G401.6 (cell line): ENCODE measurements around the gene SRGAP1.
"Not testable (repeated sequence)": the region's sequence is repeated elsewhere in the genome, so short reads cannot be mapped to it uniquely, and the experiment has no call there.

Experiments used
- FAIRE-seq: peaks from 2 replicates; lab custom pipeline; 2012; peaks lifted over from hg19 to GRCh38; lab: Jason Lieb, UNC

The SRGAP1 gene

DNA sequence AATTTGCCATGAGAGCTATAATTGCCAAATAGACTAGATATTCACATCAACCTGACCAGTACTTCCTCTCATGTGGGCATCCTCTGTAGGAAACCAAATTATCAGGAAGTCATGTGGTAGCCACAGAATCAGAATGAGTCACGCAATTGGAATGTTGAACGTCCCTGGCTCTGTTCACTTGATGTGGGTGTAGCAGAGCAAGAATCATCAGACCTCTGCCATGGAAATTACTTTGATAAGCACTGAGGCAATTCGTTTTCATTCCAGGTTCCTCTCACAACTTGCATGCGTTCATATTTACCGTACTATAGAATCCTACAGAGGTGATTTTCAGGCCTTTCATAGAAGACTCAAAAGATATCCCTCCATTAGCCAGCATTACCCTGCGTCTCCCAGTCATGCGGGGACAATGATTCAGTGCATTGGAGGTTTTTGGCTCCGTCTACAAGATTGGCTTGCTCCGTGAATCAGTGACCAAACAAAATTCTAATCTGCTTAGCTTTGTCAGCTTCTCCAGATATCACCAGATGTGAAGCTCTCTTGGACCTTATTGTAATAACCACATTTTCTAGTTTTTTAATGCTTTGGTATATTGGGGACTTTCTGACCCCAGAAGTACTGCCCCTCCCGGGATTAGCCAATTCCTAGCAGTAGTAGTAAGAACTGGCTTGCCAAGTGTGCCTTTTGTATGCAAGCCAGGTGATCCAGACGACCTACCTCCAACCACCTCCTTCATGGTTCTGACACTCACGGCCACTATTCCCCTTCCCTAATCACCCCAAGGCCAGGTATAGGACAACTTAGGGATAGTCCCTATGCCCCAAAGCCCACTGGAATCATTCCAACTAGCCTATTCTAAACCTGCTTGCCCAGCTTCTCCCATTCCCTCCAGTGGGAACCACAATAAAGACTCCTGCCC lies 244.2 kb downstream of the SRGAP1 start:
- FAIRE-seq: no peak

DNA sequence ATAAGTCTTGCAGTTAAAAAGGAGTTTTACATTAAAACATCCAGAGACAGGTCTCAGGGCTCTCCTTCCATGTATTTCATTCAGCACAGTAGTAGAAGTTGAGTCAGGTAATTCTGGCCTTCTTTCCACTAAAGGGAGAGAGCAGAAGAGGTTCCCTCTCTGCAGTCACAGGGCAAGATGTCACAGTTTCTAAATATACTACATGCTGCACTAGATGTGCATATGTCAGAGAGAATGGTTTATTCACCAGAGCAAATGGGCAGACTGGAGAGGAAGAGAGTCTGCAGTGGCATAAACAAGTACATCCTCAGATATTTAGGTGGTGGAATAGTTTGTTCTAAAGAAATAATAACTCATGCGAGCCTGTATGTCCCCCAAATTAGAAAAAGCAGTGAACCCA lies 245.5 kb downstream of the SRGAP1 start:
- no peak for FAIRE-seq

DNA sequence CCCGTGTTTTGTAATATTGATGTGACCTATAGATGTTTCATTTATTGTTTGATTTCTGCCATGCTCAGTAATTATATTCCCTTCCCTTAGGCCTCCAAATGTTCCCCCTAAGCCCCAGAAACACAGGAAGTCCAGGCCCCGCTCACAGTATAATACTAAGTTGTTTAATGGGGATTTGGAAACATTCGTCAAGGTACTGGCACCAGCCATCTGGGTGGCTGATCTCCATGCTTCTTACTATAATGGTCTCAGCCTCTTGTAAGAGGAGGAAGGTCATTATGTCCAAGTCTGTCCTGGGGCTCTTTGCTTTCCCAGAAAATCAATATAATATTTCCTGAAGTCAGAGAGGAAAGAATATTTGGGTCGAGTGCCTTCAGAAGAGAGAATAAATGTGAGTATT lies 246.7 kb downstream of the SRGAP1 start:
- FAIRE-seq: no peak

DNA sequence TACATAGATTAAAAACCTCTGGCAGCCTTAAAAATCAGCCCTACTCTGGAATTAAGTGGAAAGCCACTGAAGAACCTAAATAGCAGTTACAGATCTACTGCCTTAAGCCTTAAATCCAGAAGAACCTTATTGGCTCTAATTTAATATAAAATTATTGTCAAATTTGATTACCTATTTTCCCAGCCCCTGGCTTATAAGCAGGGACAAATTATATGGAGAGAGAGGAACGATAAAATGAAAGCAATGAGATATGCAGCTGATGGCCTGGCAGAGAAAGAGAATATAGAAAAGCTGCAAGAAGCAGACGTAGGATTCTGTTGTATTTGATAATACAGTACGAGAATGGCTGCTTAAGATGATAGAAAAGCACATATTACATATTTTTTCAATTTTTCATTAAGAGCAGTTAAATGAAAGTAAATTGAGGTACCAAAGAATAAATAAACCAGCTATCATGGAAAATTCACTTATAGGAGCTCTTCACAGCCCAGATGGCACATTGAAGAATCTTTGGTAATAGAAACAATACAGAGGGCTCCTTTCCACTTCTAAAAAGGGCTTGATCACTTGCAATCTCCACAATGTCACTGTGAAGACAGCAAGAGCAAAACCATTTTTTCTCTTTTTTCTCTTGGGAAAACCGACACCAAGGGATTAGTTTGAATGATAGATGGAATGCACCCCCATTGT lies 248.2 kb downstream of the SRGAP1 start:
- FAIRE-seq: no peak

GRCh38 chr12:64093689-64094088 lies 249.2 kb downstream of the SRGAP1 start:
- no peak for FAIRE-seq

DNA sequence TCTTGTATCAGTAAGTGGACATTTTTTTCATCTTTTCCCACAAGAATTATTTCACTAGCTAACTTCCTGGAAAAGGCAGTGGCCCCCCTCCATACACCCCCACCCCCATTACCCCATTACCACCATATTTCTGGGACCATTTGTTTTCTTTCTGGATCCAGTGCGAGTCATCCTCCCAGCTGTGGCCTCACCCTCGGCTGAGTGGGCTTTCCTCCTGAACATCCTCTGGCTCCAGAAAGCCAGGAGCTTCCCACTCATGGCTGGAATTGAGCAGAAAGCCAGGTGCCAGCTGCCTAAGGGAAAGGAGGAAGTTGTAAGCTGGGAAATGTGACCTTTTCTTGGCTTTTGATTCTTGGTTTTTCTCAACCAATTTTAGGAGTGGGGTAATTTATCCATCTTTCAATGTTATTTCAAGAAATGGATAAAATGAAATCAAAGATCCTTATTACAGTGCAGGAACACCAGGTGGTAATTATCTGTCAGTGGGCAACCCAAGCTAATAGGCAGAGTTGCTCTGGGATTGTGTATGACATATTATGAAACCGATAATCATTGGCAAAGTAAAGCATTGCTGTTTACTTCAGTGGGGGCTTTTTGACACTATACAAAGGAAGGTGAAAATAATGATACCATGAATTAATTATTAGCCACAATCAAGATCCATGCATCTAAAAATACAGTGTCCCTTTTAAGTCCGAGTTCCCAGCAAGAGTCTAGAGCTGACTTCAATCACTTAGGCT lies 253.0 kb downstream of the SRGAP1 start:
- no peak for FAIRE-seq

- FAIRE-seq: no peak
Measured at GRCh38 chr12:64098709-64099354, 254.3 kb downstream of the SRGAP1 start.

- FAIRE-seq: no peak
Measured at GRCh38 chr12:64099397-64099796, 254.9 kb downstream of the SRGAP1 start.

DNA sequence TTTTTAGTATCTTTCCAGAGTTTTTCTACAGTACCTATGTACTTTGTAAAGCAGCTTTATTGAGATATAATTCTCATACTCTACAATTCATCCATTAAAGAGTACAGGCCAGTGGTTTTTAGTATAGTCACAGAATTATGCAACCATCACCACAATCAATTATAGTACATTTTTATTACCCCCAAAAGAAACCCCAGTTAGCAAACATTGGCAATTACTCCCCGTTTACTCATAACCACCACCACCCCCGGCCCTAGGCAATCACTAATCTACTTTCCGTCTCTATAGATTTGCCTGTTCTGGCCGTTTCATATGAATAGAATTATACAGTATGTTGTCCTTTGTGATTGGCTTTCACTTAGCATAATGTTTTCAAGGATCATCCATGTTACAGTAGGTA lies 257.8 kb downstream of the SRGAP1 start:
- no peak for FAIRE-seq

GRCh38 chr12:64103825-64104740 lies 259.6 kb downstream of the SRGAP1 start:
- FAIRE-seq: no peak

- FAIRE-seq: no peak
Measured at GRCh38 chr12:64105026-64105425, 260.5 kb downstream of the SRGAP1 start.

GRCh38 chr12:64107776-64108175 lies 263.3 kb downstream of the SRGAP1 start:
- no peak for FAIRE-seq

DNA sequence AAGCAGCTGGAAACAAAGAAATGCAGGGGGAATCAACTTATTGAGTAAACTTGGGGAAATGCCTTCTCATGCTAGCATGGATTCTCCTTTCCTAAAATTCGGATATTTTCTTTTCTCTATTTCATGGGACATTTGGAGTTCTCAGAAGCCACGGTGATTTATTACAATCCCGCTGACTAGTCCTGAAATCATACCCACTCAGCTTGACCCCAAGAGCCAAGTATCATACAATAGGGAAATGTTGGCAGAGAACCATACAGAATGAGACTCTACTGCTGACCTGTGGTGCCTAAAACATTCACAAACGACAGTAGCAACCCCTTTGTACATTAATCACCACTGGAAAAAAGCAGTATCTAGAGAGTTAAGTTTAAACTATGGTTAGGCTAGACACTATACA lies 265.2 kb downstream of the SRGAP1 start:
- FAIRE-seq: no peak

- FAIRE-seq: no peak
Measured at GRCh38 chr12:64110864-64111263, 266.4 kb downstream of the SRGAP1 start.

- no peak for FAIRE-seq
Measured at GRCh38 chr12:64116969-64117368, 272.5 kb downstream of the SRGAP1 start.

GRCh38 chr12:64120568-64120967 lies 276.1 kb downstream of the SRGAP1 start:
- no peak for FAIRE-seq

GRCh38 chr12:64121086-64121485 lies 276.6 kb downstream of the SRGAP1 start:
- not testable (repeated sequence) for FAIRE-seq

- FAIRE-seq: no peak
Measured at GRCh38 chr12:64122154-64122553, 277.7 kb downstream of the SRGAP1 start.

- FAIRE-seq: no peak
Measured at GRCh38 chr12:64122995-64123394, 278.5 kb downstream of the SRGAP1 start.

- no peak for FAIRE-seq
Measured at GRCh38 chr12:64123448-64123847, 278.9 kb downstream of the SRGAP1 start.

DNA sequence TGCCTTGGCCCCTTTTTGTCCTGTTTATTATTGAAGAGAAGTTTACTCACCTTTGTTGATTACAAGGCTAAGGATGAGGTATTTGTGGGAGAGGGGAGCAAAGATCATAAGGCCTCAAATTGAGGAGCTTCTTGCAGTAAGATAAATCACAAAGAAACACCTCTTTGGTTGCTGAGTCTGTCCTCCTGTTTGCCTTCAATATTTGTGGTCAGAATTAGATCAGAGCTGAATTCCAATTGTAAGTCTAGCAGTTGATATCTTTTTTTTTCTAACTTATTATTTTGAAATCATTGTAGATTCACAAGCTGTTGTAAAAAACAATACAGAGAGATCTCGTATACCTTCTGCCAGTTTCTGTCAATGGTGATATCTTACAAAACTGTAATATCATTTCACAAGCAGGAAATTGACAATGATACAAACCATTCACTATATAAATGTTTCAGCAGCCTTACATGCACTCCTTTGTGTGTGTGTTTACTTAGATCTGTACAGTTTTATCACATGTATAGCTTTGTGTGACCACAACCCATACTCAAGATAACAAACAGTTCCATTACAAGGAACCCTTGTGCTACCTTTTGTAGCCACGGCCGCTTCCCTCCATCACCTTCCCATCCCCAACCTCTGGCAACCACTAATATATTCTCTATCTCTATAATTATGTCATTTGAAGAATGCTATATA lies 280.2 kb downstream of the SRGAP1 start:
- FAIRE-seq: no peak
